Inferior parietal cortex (tissue), 1 donor: ENCODE results near the gene C17orf58.
"Not testable (repeated sequence)": the region's sequence is repeated elsewhere in the genome, so short reads cannot be mapped to it uniquely, and the experiment has no call there.

ENCODE experiments used
- DNase-seq: peaks from one replicate; pipeline ENCODE4 v3.0.0-alpha.2; 2016; ENCODE audit errors: extremely low spot score

Gene C17orf58

DNA sequence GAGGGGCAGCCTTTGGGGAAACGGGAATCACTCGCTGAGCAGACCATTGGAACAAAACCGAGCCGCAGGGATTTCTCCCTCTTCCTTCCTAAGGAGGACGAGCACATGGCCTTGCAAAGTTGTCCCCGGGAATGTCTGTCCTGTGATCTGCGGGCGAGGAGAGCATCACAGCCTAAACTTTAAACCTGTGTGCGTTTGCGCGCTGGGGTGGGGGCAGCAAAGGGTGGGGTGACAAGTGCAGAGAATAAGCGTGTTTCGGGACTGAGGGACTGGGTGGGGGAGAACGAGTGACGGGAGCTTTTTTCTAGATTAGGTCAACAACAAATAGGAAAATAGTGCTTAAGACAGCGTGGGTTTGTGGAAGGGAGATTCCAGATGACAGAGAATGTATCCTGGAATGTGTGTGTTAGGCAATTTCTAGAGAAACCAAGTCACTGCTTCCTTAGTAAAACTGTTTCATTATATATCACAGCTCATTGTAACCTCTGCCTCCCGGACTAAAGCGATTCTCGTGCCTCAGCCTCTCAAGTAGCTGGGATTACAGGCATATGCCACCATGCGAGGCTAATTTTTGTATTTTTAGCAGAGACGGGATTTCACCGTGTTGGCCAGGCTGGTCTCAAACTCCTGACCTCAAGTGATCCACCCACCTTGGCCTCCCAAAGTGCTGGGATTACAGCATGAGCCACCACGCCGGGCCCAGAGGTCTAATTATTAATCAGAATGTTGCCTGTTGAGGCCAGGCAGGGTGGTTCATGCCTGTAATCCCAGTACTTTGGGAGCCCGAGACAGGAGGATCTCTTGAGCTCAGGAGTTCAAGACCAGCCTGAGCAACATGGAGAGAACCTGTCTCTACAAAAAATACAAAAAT is at the start of gene C17orf58:
Gene C17orf58 (minus strand): TSS at position 169 of the 871 bp plus-strand sequence. CDS start 271 bp downstream, outside the sequence.
- DNase-seq: not testable (repeated sequence)

GRCh38 chr17:68036304-68037147 is 40.3 kb upstream of the C17orf58 start:
- peak; percentile 28 for DNase-seq

DNA sequence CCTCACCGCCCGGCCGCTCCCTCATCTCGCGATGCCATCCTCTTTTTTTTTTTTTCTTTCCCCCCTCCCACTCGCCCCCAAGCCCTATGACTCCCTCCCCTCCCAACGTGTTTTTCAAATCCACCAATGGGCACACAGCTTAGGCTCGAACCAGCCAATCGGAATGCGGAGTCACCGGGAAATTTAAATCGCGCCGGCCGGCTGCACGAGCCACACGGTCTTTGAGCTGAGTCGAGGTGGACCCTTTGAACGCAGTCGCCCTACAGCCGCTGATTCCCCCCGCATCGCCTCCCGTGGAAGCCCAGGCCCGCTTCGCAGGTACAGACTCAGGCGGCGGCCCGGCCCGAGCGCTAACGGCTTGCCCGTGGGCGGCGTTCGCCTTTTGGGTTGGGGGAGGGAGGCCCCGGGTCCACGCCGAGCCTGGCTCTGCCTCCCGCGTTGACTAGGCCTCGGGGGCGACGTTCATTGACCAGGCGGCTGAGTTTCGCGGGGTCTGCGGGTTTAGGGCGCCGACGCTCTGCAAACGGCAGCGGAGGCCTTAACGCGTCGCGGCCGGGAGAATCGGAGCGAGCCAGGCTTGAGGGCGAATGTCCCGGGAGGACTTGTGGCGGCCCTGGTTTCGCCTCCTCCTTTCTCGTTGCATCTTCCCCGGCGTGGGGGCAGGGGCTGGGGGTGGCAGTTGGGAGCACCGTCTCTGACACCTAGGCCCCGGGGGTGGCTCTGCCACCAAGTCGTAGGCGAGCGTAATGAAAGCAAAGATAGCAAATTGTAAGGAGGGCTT is 39.4 kb upstream of the C17orf58 start, which contains the start of gene KPNA2:
Gene KPNA2 (plus strand): TSS at position 213 of the 781 bp plus-strand sequence. CDS start 1,398 bp downstream, outside the sequence.
- DNase-seq: peak; percentile 96

DNA sequence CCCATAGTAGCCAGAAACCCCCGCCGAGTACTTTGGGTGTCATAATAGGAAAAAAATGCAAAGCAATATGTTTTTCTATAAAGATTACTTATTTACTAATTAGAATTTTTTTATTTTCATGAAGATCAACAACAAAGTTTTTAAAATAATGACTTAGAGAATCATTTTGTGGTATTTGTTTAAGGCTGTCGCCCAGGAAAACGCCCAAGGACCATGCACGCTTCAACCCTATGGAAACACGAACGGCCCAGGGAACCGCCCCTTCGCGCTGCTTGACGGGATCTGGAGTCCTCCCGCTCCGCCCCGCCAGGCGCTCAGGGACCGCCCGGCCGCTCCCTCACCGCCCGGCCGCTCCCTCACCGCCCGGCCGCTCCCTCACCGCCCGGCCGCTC is 38.9 kb upstream of the C17orf58 start:
- DNase-seq: peak; percentile 93

- DNase-seq: no peak
Measured at GRCh38 chr17:68034452-68034776, 38.1 kb upstream of the C17orf58 start.

- peak; percentile 38 for DNase-seq
Measured at GRCh38 chr17:68033636-68034451, 37.6 kb upstream of the C17orf58 start.

- DNase-seq: no peak
Measured at GRCh38 chr17:68029512-68030215, 33.4 kb upstream of the C17orf58 start.

DNA sequence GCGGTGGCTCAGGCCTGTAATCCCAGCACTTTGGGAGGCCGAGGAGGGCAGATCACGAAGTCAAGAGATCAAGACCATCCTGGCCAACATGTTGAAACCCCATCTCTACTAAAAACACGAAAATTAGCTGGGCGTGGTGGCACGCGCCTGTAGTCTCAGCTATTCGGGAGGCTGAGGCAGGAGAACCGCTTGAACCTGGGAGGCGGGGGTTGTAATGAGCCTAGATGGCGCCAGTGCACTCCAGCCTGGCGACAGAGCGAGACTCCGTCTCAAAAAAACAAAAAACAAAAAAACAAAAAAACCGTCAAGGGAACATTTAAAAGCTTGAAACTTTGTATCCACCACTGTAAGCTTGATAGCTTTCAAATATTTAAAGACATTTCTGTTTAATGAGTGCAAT is 26.3 kb upstream of the C17orf58 start:
- DNase-seq: not testable (repeated sequence)

GRCh38 chr17:68021963-68022362 is 25.7 kb upstream of the C17orf58 start:
- DNase-seq: no peak

- DNase-seq: not testable (repeated sequence)
Measured at GRCh38 chr17:68020791-68021190, 24.5 kb upstream of the C17orf58 start.

- no peak for DNase-seq
Measured at GRCh38 chr17:68020409-68020756, 24.1 kb upstream of the C17orf58 start.

GRCh38 chr17:68019675-68020408 is 23.6 kb upstream of the C17orf58 start:
- DNase-seq: peak; percentile 97

DNA sequence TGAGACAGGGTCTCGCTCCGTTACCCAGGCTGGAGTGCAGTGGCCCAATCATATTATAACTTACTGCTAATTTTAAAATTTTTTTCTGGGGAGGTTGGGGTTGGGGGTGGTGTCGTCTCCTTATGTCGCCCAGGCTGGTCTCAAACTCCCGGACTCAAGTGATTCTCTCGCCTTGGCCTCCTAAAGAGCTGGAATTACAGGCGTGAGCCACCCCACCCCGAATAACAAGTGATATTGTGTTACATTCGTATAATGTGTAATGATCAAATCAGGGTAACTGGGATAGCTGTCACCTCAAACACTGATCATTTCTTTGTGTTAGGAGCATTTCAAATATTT is 23.0 kb upstream of the C17orf58 start:
- DNase-seq: no peak

- not testable (repeated sequence) for DNase-seq
Measured at GRCh38 chr17:68018493-68018892, 22.2 kb upstream of the C17orf58 start.

DNA sequence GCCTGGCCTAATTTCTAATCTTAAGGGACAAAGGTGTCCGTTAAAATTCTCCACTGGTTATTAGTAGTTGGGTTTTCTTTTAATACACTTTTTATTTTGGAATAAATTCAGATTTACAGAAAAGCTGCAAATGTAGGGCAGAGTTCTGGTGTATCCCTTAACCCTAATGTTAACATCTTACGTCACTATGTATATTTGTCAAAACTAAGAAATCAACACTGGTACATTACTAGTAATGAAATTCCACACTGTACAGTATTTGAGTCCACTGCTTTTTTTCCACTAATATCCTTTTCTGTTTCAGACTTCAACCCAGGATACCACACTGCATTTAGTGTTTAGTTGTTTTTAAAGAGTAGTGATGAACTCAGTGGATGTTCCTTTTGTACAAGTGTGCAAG is 20.6 kb upstream of the C17orf58 start:
- DNase-seq: no peak

DNA sequence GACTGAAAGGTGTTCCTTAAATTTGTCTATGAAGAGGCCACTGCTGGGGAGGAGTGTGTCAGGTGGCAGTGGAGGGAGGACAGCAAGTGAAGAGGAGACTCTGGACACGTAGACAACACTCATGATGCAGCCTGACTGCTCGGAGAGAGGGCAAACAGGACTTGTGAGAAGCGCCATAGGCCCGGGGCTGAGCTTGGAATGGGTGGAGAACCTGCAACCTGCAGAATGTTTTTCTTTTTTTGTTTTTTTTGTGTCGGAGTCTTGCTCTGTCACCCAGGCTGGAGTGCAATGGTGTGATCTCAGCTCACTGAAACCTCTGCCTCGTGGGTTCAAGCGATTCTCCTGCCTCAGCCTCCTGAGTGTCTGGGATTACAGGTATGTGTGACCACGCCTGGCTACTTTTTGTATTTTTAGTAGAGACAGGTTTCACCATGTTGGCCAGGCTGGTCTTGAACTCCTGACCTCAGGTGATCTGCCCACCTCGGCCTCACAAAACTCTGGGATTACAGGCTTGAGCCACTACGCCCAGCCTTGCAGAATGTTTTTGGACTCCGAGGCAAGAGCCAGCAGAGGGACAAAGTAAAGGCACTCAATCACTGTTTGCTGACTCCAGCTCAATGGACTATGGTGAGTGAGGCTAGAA is 18.9 kb upstream of the C17orf58 start:
- no peak for DNase-seq

- DNase-seq: no peak
Measured at GRCh38 chr17:68013385-68013784, 17.1 kb upstream of the C17orf58 start.

DNA sequence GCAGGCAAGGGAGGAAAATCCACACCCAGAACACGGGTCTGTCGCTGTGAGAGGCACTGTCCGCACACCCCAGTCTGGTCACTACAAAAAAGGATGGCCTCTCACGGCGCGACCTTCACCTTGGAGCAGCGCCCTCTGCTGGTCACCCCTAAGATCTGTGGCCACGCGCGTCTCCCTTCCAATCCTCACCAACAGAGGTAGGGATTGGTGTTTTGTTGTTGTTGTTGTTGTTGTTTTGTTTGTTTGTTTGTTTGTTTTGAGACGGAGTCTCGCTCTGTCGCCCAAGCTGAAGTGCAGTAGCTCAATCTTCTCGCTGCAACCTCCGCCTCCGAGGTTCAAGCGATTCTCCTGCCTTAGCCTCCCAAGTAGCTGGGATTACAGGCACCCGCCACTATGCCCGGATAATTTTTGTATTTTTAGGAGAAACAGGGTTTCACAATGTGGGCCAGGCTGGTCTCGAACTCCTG is 15.0 kb upstream of the C17orf58 start:
- peak; percentile 27 for DNase-seq

GRCh38 chr17:68006797-68007196 is 10.5 kb upstream of the C17orf58 start:
- DNase-seq: no peak
